Stomach (tissue), 9 donors: ENCODE measurements around the gene PTPRJ. TPM values are rescaled to one million over a fixed set of nuclear protein-coding genes. Genes with fewer than 3 reads are reported as not detected.

Experiments used
- DNase-seq, 2 donors: peaks; one replicate each; pipeline versions ENCODE4 v3.0.0 to v3.0.0-alpha.2; 2013 to 2019
- H3K27ac ChIP-seq, 5 donors: fragments of 200-600 bp in 4 of 5; sonication (generic) in 4 of 5; one replicate each; pipeline ENCODE4 v1.5.1; 2013 to 2019; ENCODE audit warnings: mild to moderate bottlenecking in 1 of 5, moderate library complexity in 1 of 5
- H3K27me3 ChIP-seq, 3 donors: fragments of 200-600 bp; sonication (generic); one replicate each; pipeline ENCODE4 v1.5.1; 2017 to 2019; ENCODE audit warnings: mixed run types in 1 of 3
- H3K36me3 ChIP-seq, 4 donors: fragments of 200-600 bp; sonication (generic); 1 replicate in 3 of 4; 2 replicates in 1 of 4; pipeline ENCODE4 v1.5.1; 2016 to 2019
- H3K4me1 ChIP-seq, 4 donors: fragments of 200-600 bp; sonication (generic); one replicate each; pipeline ENCODE4 v1.5.1; 2016 to 2019
- H3K4me3 ChIP-seq, 4 donors: fragments of 200-600 bp; sonication (generic) in 3 of 4; one replicate each; pipeline ENCODE4 v1.5.1; 2016 to 2019; ENCODE audit warnings: mild to moderate bottlenecking in 1 of 4
- H3K9me3 ChIP-seq, 4 donors: fragments of 200-600 bp; sonication (generic); one replicate each; pipeline ENCODE4 v1.5.1; 2016 to 2019
- CTCF ChIP-seq, 7 experiments: fragments of 450-650 bp in 4 of 7; fragments of 200-600 bp in 3 of 7; sonication (generic) in 3 of 7; IDR thresholded peaks; one replicate each; pipeline ENCODE4 v1.5.1; 2016 to 2019; ENCODE audit warnings: antibody characterized with exemption in 7 of 7, control low read depth in 2 of 7, mild to moderate bottlenecking in 1 of 7
- EP300 ChIP-seq: sonication (generic); formaldehyde crosslinking; IDR thresholded peaks from one replicate; pipeline ENCODE4 v1.6.1; 2017; ENCODE audit warnings: antibody characterized with exemption
- POLR2A ChIP-seq, 4 donors: fragments of 450-650 bp; IDR thresholded peaks; one replicate each; pipeline ENCODE4 v1.6.1; 2016; ENCODE audit warnings: antibody characterized with exemption in 4 of 4, control low read depth in 2 of 4, mild to moderate bottlenecking in 1 of 4, moderate library complexity in 1 of 4
- POLR2AphosphoS5 ChIP-seq, 3 donors: sonication (generic); formaldehyde crosslinking; IDR thresholded peaks; one replicate each; pipeline ENCODE4 v1.6.1; 2016; ENCODE audit warnings: antibody characterized with exemption in 3 of 3
- WGBS, 5 donors: extraction: QIAGEN DNeasy Blood & Tissue Kit in 3 of 5; methylation state at CpG; one replicate each; pipeline versions ENCODE4 v1.1.5 to v1.1.7; 2013 to 2018; 5-methylcytosine and 5-hydroxymethylcytosine counted together
- intact Hi-C: fragments of 100-400 bp; cut with DNase I; formaldehyde crosslinking; loops from one replicate; pipeline ENCODE4 v1.15.1; 2023; ENCODE audit warnings: low total_unique reads
- polyA plus RNA-seq, 3 donors: library from polyadenylated mRNA; stranded (reverse); fragments of 200-250 nt; gene quantifications; one replicate each; pipeline ENCODE4 v1.2.3, GENCODE V29; 2013
- total RNA-seq, 5 donors: library from RNA; depleted of rRNA; stranded (reverse); fragments of >200 nt; gene quantifications; one replicate each; pipeline versions ENCODE4 v1.1.0 to v1.2.3, GENCODE V29; 2014 to 2016
- donor health status: healthy with polysubstance abuse.
- donor health status: Bipolar disorder and iron deficiency.
- donor health status: healthy.

Gene PTPRJ
- total and polyA plus RNA-seq, 8 donors = 2.6 to 351 (median 20.7) TPM

- intact Hi-C loops = no loop called here
- WGBS, 5 donors = 70 to 91% (median 88%) methylated on average over 6 of the region's 6 CpGs
- Histone ChIP-seq H3K36me3 (no peaks in the 10 kb centered on the region), H3K27ac (peak overlapping the region in 4 of 5 donors; percentile 79 to 95 (median 86)), H3K4me1 (peaks cover 46 to 97% (median 47%) of the 10 kb centered on the region in 4 donors), H3K4me3 (no peak overlapping the region), H3K27me3 (no peaks in the 10 kb centered on the region), H3K9me3 (no peaks in the 10 kb centered on the region)
- TF ChIP-seq POLR2AphosphoS5 (IDR thresholded peaks at IDR 0.05) = no peak
- TF ChIP-seq CTCF (IDR thresholded peaks at IDR 0.05) = no peak
- no peak for TF ChIP-seq EP300
- no peak for TF ChIP-seq POLR2A (IDR thresholded peaks at IDR 0.05)
- DNase-seq = no peak
Measured at GRCh38 chr11:47991894-47992293, 11.5 kb downstream of the PTPRJ start.

- no peak for DNase-seq
- H3K27ac ChIP-seq = peak overlapping the region; percentile 14 to 90 (median 65)
- 67 to 79% (median 77%) methylated on average over 11 of the region's 11 CpGs for WGBS, 5 donors
- no peak for TF ChIP-seq EP300
- no peak for TF ChIP-seq CTCF (IDR thresholded peaks at IDR 0.05)
- TF ChIP-seq POLR2AphosphoS5 (IDR thresholded peaks at IDR 0.05) = no peak
- no peak for TF ChIP-seq POLR2A (IDR thresholded peaks at IDR 0.05)
- no peaks in the 10 kb centered on the region for H3K9me3 ChIP-seq
- H3K4me3 ChIP-seq = no peak overlapping the region
- no peaks in the 10 kb centered on the region for H3K36me3 ChIP-seq
- peaks cover 42 to 89% (median 46%) of the 10 kb centered on the region in 4 donors for H3K4me1 ChIP-seq
- intact Hi-C loops = no loop called here
- no peaks in the 10 kb centered on the region for H3K27me3 ChIP-seq
Measured at GRCh38 chr11:47992959-47993820, 12.8 kb downstream of the PTPRJ start.

GRCh38 chr11:47994417-47994816 lies 14.1 kb downstream of the PTPRJ start:
- Histone ChIP-seq H3K27ac (no peak overlapping the region), H3K4me3 (no peak overlapping the region), H3K27me3 (no peaks in the 10 kb centered on the region), H3K9me3 (no peaks in the 10 kb centered on the region), H3K36me3 (no peaks in the 10 kb centered on the region), H3K4me1 (peaks cover 36 to 89% (median 56%) of the 10 kb centered on the region in 4 donors)
- WGBS, 5 donors = 90 to 100% (median 96%) methylated on average over 4 of the region's 4 CpGs
- TF ChIP-seq POLR2A (IDR thresholded peaks at IDR 0.05) = no peak
- no peak for TF ChIP-seq CTCF (IDR thresholded peaks at IDR 0.05)
- TF ChIP-seq EP300 = no peak
- no peak for TF ChIP-seq POLR2AphosphoS5 (IDR thresholded peaks at IDR 0.05)
- DNase-seq = no peak
- intact Hi-C loops = no loop called here

- WGBS, 5 donors = 79 to 93% (median 88%) methylated on average over 4 of the region's 4 CpGs
- intact Hi-C loops = no loop called here
- Histone ChIP-seq H3K36me3 (no peaks in the 10 kb centered on the region), H3K27ac (no peak overlapping the region), H3K27me3 (no peaks in the 10 kb centered on the region), H3K9me3 (no peaks in the 10 kb centered on the region), H3K4me1 (peaks cover 35 to 87% (median 50%) of the 10 kb centered on the region in 4 donors), H3K4me3 (no peak overlapping the region)
- TF ChIP-seq POLR2AphosphoS5 (IDR thresholded peaks at IDR 0.05) = no peak
- no peak for TF ChIP-seq CTCF (IDR thresholded peaks at IDR 0.05)
- no peak for TF ChIP-seq POLR2A (IDR thresholded peaks at IDR 0.05)
- no peak for TF ChIP-seq EP300
- DNase-seq = no peak
Measured at GRCh38 chr11:47995360-47995769, 15.0 kb downstream of the PTPRJ start.
